HG03064 (cell line): ENCODE data around the gene CD99L2.
"Not testable (repeated sequence)": the region's sequence is repeated elsewhere in the genome, so short reads cannot be mapped to it uniquely, and the experiment has no call there.

ENCODE experiments used
- ATAC-seq: cut with Tn5 transposase; IDR thresholded peaks from one replicate; pipeline ENCODE4 v1.9.1; 2021; ENCODE audit warnings: low read depth; ENCODE audit not compliant: unreplicated experiment

Gene CD99L2

GRCh38 chrX:150897421-150898320, 797 bp downstream of the CD99L2 start:
- no peak for ATAC-seq

- no peak for ATAC-seq
Observed at GRCh38 chrX:150896632-150897031, 1.8 kb downstream of the CD99L2 start.

DNA sequence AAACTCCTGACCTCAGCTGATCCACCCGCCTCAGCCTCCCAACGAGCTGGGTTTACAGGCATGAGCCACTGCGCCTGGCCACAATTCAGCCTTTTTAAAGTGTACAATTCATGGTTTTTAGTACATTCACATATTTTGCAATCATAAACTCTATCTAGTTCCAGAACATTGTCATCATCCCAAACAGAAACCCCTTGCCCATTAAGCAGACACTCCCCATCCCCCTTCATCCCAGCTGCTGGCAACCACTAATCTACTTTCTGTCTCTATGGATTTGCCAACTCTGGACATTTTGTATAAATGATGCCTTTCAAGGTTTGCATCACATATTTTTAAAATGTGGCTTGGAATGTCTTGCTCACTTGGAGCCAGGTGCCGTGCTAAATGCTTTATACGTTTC, 4.5 kb downstream of the CD99L2 start:
- ATAC-seq, result no peak

DNA sequence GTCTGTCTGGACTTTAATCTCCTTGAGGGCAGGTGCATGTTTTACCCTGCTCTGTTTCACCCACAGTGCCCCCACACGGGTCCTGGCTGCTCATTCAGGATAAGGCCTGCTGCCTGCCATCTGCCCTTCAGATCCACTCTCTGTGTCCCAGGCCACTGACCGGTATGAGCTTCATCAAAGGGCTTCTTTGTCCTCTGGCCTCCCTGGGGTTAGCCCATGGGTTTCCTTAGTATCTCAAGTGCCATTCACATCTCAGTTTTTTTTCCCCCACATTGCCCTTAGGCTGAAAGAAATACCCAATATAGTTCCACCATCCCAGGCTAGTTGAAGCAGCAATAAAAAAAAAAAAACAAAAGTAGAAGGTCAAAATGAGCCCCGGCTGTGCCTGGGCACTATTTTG, 9.3 kb downstream of the CD99L2 start:
- ATAC-seq, result no peak

DNA sequence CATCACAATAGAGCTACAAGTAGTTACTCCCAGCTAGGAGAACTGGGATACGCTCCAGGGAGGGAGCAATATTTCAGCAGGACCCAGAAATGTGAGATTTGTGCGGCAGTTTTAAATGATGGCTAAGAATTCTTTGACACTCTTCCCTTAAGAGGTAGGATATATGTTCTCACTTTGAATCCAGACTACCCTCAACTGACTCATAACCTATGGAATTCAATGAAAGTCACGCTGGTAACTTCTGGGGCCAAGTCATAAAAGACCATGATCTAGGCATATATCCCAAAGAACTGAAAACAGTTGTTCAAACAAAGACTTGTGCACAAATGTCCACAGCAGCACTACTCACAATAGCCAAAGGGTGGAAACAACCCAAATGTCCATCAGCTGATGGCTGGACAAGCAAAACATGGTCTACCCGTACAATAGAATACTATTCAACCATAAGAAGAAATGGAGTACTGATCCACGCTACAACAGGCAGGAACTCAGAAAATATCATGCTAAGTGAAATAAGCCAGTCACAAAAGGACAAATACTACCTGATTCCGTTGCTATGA, 10.5 kb downstream of the CD99L2 start:
- no peak for ATAC-seq

GRCh38 chrX:150887268-150887667, 11.2 kb downstream of the CD99L2 start:
- not testable (repeated sequence) for ATAC-seq

- no peak for ATAC-seq
Observed at GRCh38 chrX:150886381-150886780, 12.1 kb downstream of the CD99L2 start.

GRCh38 chrX:150880808-150881165, 17.7 kb downstream of the CD99L2 start:
- peak; percentile 26 for ATAC-seq

DNA sequence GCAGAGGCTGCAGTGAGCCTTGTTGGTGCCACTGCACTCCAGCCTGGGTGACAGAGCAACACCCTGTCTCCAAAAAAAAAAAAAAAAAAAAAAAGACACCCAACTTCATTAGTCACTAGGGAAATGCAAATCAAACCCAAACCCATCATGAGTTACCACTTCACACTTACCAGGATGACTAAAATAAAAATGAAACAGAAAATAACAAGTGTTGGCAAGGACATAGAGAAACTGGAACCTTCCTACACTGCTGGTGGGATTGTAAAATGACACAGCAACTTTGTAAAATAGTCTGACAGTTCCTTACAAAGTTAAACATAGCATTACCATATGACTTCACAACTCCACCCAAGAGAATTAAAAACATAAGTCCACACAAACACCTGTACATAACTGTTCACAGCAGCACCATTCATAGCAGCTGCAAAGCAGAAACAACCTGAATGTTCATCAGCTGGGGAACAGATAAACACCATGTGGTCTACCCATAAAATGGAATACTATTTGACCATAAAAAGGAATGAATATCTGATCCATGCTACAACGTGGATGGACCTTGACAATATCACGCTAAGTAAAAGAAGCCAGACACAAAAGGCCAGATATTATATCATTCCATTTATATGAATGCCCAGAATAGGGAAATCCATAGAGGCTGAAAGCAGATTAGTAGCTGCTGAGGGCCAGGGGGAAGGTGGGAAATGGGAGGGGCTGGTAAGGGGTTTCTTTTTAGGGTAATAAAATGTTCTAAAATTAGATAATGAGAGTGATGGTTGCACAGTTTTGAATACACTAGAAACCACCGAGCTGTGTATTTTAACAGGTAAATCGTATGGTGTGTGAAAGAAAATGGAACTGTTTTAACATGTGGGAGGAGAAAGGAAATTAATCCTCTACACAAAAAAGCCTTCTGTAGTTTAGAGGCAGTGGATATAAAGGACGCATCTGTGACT, 18.3 kb downstream of the CD99L2 start:
- ATAC-seq, result peak; percentile 78

GRCh38 chrX:150875621-150876020, 22.8 kb downstream of the CD99L2 start:
- ATAC-seq, result not testable (repeated sequence)

DNA sequence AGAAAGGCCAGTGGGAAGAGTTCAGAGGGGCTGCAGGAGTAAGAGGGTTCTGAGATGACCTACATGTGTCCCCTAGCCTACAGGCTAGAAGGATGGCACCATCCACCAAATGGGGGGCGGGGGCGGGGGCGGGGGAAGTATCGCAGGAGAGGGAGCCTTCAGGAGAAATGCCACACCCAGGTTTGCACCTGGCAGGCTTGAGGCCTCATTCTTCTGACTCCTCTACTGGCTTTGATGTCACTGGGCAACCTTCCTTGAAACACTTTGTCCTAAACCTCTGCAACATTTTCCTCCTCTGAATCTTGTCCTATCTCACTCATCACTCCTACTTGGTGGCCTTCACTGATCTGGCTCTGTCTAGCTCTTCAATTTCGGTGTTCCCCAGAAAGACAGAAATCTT, 24.0 kb downstream of the CD99L2 start:
- no peak for ATAC-seq

DNA sequence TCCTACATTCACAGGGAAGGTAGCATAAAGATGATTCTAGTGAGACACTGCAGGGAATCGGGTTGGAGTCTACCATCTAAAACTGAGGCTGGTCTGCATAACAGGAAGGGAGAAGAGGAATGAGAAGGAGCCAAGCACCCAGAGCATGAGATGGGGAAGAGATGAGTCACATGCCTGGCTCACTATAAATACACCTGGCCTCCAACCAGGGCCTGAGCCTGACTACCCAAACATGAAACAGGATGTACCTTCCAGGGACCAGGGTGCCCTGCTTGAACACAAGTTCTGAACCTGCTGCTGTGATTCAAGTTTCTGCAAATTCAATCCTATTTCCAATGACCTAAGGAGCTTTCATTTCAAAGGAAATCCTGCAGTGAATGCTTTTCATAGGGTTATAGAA, 24.9 kb downstream of the CD99L2 start:
- ATAC-seq, result peak; percentile 56

GRCh38 chrX:150872773-150873336, 25.6 kb downstream of the CD99L2 start:
- ATAC-seq, result no peak

DNA sequence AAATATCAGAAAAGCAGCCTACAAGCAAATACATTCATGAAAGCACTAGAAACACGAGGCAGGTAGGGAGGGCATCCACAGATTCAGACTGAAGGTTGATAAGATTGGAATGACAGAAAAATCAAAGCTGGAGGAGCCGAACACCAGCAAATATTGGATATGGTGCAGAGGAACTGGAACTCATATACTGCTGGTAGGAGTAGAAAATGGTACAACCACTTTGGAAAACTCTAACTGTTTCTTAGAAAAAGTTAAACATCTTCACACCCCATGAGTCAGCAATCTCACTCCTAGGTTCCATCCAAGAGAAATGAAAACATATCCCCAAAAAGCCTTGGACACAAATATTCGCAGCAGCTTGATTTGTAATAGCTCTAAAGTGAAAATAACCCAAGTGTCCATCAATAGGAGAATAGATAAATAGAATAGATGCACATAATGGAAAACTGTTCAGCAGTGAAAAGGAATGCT, 27.1 kb downstream of the CD99L2 start:
- no peak for ATAC-seq

GRCh38 chrX:150870487-150871340, 27.8 kb downstream of the CD99L2 start:
- ATAC-seq, result no peak

DNA sequence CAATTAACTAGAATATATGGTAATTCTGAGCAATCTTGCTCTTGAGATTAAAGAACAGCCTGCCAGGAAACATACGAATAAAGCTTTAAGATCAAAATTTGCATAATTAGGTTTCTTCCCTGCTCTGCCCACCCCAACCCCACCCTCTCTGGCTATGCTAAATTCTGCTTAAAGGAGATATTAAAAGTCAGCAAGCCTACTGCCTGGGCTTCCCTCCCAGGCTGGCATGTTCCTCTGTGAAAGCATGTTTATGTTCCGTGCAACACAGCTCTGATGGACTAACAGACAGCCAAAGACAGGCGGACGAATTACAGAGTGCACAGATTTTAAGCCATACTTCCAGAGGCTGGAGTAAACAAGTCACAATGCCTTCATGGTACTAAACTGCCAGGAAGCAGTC, 28.4 kb downstream of the CD99L2 start:
- ATAC-seq, result no peak

GRCh38 chrX:150869450-150869849, 29.0 kb downstream of the CD99L2 start:
- no peak for ATAC-seq

DNA sequence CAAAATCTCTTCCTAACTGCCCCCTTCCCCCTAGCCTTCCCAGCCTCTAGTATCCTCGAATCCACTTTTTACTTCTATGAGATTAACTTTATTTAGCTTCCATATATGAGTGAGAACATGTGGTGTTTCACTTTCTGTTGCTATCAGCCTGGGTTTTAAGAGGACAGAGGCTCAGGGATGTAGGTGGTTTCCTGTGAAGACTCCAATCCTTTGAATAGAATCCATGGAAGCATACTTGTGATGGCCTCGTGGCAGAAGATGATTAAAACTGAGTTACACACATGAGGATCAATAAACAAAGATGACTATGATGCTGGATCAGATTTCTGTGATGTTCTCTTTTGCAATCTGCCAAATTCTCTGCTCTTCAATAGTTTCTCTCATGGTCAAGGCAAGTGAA, 29.8 kb downstream of the CD99L2 start:
- no peak for ATAC-seq

- ATAC-seq, result no peak
Observed at GRCh38 chrX:150864127-150864526, 34.3 kb downstream of the CD99L2 start.

- no peak for ATAC-seq
Observed at GRCh38 chrX:150863191-150863590, 35.3 kb downstream of the CD99L2 start.
